ENCODE measurements around the gene DEPP1.

Gene DEPP1

DNA sequence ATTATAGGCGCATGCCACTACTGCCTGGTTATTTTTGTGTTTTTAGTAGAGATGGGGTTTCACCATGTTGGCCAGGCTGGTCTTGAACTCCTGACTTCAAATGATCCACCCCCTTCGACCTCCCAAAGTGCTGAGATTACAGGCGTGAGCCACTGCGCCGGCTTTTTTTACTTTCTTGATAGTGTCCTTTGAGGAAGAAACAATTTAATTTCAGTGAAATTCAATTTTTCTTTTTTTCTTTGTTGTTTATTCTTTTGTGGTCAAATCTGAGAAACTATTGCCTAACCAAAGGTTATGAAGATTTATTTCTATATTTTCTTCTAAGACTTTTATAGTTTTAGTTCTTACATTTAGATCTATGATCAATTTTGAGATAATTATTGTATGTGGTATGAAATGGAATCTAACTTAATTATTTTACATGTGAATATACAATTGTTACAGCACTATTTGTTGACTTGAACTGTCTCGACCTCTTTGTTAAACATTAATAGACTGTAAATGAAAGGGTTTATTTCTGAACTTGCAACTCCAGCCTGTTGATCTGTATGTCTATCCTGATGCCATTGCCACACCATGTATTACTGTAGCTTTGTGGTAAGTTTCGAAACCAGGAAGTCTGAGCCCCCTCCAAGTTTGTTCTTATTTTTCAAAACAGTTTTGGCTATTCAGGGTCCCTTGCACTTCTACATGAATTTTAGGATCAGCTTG lies 38.8 kb downstream of the DEPP1 start:
- H3K4me3 ChIP-seq (ENCODE audit: low read length), result no peak overlapping the region
- TF ChIP-seq CTCF (conservative IDR thresholded peaks at IDR 0.05; ENCODE audit: low read depth, low read length), result no peak
- no peak for DNase-seq (ENCODE audit: low read depth)

DNA sequence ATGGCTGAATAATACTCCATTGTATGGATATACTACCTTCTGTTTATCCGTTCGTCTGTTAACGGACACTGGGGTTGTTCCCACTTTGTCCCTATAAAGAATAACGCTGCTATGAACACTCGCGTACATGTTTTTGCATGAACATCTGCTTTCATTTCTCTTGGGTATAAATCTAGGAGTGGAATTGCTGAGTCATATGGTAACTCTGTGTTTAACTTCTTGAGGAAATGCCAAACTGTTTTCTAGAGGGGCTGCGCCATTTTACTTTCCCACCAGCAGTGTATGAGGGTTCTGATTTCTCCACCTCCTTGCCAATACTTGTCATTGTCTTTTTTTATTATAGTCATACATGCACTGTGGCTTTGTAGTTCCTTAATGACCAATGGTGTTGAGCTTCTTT lies 39.7 kb downstream of the DEPP1 start:
- DNase-seq (ENCODE audit: low read depth), result no peak

GRCh38 chr10:44937196-44938005 lies 41.2 kb downstream of the DEPP1 start:
- TF ChIP-seq CTCF (conservative IDR thresholded peaks at IDR 0.05; ENCODE audit: low read depth, low read length), result no peak
- no peak overlapping the region for H3K4me3 ChIP-seq (ENCODE audit: low read length)
- DNase-seq (ENCODE audit: low read depth), result no peak

More for the DNA sequence above, 39.7 kb downstream of the DEPP1 start:
- TF ChIP-seq CTCF (conservative IDR thresholded peaks at IDR 0.05; ENCODE audit: low read depth, low read length), result no peak
- no peak overlapping the region for H3K4me3 ChIP-seq (ENCODE audit: low read length)

GRCh38 chr10:44936314-44936975 lies 42.2 kb downstream of the DEPP1 start:
- no peak for TF ChIP-seq CTCF (conservative IDR thresholded peaks at IDR 0.05; ENCODE audit: low read depth, low read length)

DNA sequence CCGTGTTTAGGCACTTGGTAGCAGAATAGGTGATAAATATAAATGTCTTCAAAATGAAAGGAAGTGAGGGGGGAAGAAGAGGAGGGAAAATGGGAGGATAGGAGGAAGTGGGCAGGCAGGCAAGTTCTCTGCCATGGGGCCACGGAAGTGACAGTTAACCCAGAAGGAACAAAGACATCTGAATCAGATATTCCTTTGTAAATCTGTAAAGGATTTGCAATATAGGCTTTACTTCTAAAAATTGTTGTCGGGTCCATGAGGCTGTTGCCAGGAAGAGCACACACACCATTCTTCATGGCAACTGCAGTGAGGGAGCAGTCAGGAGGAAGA lies 42.7 kb downstream of the DEPP1 start:
- no peak overlapping the region for H3K4me3 ChIP-seq (ENCODE audit: low read length)
- DNase-seq (ENCODE audit: low read depth), result no peak
- TF ChIP-seq CTCF (conservative IDR thresholded peaks at IDR 0.05; ENCODE audit: low read depth, low read length), result no peak

More at GRCh38 chr10:44936314-44936975, 42.2 kb downstream of the DEPP1 start:
- no peak for DNase-seq (ENCODE audit: low read depth)
- H3K4me3 ChIP-seq (ENCODE audit: low read length), result no peak overlapping the region

- peak; percentile 92 for DNase-seq (ENCODE audit: low read depth)
- TF ChIP-seq CTCF (conservative IDR thresholded peaks at IDR 0.05; ENCODE audit: low read depth, low read length), result peak; percentile 5
- no peak overlapping the region for H3K4me3 ChIP-seq (ENCODE audit: low read length)
Observed at GRCh38 chr10:44935201-44935965, 43.2 kb downstream of the DEPP1 start.

Data from retinal pigment epithelial cell (primary cell).